GM21717 (cell line): ENCODE results near the gene OR52N1.
A peak's percentile ranks its signal among the peaks of the same experiment; 100 is the strongest.

ENCODE experiments used
- ATAC-seq: cut with Tn5 transposase; IDR thresholded peaks from one replicate; pipeline ENCODE4 v1.9.1; 2021; ENCODE audit warnings: mild to moderate bottlenecking, moderate library complexity; ENCODE audit not compliant: unreplicated experiment

Gene OR52N1

DNA sequence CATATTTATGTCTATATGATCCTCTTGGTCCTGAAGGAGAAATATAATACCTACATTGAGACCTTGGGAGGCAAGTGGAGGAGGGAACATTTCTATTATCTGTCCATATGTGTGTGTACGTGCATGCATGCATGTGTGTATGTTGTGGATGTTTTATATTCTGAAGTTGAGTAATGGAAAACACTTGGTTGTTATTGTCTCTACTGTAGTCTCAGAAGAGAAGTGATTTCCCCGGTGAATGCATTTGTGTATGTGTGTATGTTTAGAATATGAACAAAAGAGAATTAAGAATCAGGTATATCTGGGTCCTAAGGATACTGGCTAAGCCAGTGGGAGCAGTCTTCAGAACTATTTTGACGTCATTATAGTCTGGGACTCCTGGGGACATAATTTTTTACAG, at the start of gene OR52N1:
Gene OR52N1 (minus strand): TSS at position 101 of the 400 bp plus-strand sequence. CDS start 2,449 bp downstream, outside the sequence.
- no peak for ATAC-seq

DNA sequence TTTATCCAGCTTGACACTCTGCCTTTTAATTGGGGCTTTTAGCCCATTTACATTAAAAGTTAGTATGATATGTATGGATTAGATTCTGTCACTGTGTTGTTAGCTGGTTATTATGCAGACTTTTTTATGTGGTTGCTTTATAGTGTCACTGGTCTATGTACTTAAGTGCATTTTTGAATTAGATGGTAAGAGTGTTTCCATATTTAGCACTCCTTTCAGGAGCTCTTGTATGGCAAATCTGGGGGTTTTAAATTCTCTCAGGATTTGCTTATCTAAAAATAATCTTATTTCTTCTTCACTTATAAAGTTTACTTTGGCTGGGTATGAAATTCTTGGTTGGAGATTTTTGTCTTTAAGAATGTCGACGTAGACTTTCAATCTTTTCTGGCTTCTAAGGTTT, 46.6 kb upstream of the OR52N1 start:
- no peak for ATAC-seq

DNA sequence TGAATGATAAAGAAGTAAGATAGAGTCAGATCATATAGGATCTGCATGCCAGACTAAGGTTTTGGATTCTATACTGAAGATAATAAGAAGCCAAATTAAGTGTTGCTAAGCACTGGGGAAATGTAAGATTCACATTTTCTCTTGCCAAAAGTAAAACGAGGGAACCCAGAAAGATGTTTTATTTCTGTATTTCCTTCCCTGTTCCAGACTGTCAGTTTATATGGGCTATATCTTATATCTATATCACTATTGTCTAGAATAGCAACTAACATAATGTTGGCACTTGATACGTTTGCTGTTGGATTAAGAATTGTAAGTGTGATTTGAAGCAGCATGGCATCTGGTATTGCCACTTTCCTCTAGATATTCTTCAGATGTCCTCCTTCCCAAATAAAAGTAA, 42.4 kb upstream of the OR52N1 start:
- no peak for ATAC-seq

DNA sequence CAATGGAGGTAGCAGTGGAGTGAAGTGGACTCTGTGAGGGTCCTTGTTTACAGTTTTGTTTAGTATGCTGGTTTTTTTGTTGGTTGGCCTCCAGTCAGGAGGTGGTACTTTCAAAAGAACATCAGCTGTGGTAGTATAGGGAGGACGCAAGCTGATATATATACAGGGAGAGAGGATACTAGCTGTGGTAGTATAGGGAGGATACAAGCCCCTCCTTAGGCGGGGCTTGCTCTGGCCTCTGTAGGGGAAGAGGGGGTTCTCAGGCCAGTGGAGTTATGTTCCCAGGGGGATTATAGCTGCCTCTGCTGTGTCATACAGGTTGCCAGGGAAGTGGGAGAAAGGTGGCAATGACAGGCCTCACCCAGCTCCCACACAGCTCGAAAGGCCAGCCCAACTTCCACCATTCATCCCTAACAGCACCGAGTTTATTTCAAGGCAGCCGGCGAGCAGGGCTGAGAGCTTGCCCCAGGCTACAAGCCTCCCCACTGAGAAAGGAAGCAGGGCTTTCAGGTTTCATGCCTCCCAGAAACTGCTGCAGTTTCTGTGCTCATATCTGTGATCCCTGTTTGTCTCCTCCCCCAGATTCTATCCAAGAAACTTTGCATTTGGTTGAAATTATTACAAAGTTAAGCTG, 40.2 kb upstream of the OR52N1 start:
- no peak for ATAC-seq

DNA sequence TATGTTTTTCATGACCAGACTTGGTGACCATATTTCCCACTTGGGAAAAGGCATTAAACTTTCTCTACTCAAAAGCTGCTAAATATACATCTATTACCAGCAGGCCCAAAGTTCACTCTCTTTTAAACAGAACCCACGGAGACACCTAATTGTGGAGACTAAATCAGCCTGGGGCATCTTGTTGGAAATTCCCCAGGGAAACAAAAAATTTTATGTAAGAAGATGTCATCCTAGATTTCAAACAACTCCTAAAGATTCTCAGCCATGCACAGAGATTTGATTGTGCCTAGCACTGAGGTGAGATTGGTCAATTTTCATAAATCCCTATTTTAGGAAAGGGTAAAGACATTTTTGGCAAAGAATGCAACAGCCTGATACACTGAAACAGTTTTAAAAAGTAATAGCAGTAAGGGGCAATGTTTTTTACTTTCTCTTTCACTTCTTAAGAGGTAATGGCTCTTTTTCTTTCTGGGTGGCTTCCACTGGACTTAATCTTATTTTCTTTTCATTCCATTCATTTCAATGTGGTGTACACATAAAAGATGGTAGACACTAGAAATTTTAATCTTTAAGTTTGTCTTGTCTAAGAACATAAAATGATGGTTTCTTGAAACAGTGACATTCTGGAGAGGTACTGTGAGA, 27.3 kb upstream of the OR52N1 start:
- no peak for ATAC-seq

DNA sequence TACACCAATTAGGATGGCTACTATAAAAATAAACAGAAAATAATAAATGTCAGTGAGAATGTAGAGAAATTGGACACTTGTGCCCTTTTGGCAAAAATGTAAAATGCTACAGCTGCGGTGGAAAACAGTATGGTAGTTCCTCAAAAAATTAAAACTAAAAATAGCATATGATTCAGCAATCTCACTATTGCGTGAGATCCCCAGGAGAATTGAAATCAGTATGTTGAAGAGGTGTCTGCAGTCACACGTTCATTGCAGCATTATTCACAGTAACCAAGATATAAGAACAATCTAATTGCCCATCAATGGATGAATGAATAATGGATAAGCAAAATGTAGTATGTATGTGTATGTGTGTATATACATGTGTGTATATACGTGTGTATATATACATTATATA, 24.5 kb upstream of the OR52N1 start:
- no peak for ATAC-seq

DNA sequence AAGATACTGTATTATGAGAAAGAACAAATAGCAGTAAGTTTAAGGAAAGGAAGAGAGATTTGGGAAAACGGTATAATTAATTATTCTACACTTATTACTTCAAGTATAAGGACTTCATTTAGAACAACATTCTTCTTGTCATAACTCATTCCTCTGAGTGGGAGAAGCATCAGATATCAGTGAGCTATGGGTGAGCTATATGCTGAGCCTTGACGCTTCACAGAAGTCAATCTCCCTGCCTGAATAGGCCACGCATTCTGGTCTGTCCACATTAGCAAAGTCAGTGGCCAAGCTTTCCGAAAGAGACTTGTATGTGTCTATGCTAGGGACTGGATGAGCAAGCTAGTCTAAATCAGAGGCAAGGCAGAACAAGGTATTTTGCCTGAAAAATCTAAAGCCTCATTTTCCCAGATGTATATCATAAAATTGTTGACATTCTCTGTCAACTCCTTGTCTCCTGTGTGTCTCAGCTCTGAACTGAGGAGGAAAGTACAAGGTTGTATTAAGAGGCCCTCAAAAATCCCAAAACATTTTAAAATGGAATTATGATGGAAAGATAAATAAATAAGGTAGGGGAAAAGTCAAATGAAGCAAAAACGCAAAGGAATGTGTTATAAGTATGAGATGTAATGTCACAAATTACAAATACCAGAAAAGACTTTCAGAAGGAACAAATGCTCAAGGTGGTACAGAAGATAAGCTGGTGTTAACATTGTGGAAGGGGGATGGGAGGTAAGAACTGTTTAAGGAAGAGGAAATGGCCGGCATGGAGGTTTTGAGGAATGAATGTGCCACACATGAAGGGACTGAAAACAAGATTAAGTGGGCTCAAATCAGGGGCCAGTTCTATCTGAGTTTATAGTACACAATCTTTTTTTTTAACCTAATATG, 19.1 kb upstream of the OR52N1 start:
- no peak for ATAC-seq

DNA sequence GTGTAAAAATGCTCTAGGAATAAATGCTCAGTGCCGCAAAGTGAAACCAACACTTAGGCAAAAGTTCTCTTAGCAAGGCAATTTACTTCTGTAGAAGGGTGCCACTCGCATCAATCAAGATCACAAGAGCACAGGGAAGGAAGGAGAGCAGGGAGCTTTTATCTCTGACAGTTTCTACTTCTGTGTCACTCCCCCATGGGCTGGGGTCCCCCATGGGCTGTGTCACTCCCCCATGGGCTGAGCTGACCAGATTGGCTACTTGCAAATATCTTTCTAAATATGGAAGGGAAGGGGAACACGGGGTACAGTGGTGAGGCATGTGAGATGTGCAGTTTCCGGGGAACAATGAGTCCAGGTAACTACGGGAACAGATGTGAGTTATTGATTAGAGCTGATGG, 18.1 kb upstream of the OR52N1 start:
- ATAC-seq: peak; percentile 32

DNA sequence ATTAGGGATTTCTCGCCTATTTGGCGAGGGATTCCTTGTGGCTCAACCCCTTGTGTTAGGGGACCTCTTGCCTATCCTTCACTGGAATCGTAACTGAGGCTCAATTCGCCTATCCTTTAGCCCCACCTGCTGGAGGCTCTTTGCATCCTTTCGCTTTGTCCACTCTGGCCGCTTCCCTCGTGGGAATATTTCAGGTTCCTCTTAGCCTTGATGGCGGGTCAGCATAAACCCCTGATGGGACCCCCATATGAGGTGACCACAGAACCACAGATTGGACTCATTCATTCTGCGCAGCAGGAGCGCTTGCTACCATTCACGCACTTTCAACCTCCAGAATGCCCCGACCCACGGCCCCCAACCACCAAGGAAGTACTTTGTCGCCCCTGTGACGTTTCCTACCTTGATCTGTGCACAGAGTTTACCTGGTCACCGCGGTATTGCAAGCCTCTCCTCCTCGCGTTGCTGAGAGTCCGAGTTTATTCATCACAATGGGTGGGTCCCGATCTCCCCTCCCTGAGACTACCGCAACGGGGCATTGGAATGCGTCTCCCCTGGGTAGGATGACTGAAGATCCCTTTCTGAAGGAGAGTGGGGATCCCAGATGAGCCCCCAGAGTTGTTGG, 17.5 kb upstream of the OR52N1 start, which contains the start of gene OR52N2:
Gene OR52N2 (plus strand): TSS at position 425 of the 622 bp plus-strand sequence. CDS start 11,412 bp downstream, outside the sequence.
- peak; percentile 94 for ATAC-seq

DNA sequence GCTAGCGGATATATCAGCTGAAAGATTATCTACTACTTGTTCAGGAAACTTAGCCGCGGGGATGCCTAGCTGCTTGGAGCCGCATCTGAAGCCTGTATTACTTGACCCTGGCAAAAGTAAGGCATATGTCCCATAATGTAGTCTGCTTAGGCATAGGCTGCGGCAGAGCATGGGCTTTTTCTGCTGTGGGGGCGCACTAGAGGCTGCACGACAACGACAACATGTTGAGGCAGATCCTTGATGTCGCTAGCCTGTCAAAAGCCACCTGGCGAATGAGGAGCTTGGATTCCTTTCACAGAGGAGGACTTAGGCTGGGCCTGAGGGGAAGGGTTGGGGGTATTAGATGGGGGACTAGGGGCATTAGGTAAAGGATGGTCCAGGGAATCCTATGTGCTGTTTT, 16.5 kb upstream of the OR52N1 start:
- peak; percentile 34 for ATAC-seq

DNA sequence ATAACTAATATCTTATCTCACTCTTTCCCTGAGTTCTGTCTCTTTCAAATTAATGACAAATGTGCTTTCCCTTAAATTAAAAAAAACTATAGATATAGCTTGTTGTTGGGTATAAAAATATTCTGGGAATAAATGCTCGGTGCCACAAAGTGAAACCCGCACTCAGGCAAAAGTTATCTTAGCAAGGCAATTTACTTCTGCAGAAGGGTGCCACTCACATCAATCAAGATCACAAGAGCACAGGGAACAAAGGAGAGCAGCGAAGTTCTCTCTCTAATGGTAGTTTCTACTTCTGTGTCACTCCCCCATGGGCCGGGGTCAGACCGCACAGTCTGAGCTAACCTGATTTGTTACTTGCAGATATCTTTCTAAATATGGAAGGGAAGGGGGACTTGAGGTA, 12.9 kb upstream of the OR52N1 start:
- no peak for ATAC-seq

DNA sequence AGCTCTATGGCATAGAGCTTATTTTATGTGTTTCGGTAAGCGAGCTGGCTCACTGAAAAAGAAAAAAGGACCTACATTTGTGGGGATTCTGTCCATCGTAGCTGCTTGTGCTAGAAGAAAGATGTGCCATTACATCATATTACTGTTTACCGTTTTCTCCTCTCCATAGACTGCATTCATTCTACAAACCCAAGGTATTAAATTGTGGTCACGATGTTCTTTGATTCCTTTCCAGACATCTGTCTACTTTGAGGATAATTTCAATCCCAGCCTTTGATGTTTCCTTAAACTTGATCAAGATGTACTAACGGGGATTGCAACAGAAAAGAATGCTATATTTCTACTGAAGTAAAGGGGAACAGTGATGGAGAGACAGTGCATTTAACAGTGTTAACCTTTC, 5.5 kb upstream of the OR52N1 start:
- ATAC-seq: no peak

DNA sequence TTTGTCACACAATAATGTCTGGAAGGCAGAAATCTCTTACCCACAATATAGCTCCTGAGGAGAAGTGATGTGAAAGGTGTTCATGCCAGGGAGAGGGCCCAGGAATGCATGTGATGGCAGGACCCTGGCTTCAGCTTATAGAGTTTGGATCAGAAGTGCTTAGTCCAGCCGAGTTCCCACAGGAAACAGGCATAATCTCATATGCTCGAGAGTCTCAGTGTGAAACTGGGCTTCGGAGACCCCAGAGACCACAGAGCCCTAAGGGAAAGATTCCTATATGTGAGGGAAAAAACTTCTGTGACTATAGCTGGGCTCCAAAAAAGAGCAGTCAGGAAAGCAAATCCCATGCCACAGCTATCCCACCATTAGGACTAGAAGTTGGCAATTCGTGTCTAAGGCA, 7.8 kb downstream of the OR52N1 start, which contains the start of gene OR52N5:
Gene OR52N5 (minus strand): TSS at position 101 of the 400 bp plus-strand sequence. CDS start 4,721 bp downstream, outside the sequence.
- no peak for ATAC-seq

DNA sequence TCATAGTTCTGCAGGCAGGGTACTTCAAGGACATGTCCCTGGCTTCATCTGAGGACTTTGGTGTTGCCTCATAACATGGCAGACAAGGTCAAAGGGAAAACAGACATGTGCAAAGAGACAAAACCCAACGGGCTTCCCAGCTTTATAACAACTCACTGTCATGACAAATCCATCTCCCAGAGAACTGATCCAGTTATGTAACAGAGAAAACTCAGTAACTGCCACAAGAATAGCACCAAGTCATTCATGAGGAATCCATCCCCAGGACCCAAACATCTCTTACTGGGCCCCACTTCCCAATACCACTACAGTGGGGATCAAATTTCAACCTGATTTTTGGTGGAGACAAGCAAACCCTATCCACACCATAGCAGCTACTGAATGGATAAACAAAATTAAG, 24.0 kb downstream of the OR52N1 start:
- no peak for ATAC-seq

DNA sequence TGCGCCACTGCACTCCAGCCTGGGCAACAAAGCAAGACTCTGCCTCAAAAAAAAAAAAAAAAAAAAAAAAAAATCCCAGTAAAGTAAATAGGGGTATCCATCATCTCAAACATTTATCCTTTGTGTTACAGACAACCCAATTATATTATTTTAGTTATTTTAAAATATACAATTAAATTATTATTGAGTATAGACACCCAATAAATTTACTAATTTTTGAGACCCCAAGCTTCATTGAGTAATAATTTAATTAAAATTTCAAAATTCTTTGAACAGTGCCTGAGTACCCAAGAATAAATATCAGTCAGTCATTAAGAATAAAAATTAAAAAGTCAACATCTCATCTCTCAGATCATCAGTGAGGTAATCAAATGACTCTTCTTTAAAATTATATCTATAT, 37.1 kb downstream of the OR52N1 start, which contains the start of gene OR52N4:
Gene OR52N4 (plus strand): TSS at position 301 of the 400 bp plus-strand sequence. CDS start 498 bp downstream, outside the sequence.
- no peak for ATAC-seq

DNA sequence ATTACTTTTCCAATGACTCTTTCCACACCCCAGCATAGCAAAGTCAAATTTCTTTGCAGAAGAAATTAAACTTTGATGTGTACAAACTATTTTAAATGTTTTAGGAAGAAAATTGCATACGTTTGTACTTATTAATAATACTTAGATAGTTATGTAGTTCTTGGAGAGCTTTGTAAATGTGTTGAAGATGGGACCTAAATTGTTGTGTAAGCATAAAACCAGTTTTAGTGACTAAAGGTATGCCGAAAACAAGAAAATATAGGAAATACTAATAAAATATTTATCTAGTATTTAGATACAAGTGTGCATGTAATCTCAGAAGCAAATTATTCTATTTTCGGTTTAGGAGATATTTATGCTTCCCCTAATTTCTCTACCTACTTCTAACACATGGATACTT, 41.2 kb downstream of the OR52N1 start:
- ATAC-seq: no peak

DNA sequence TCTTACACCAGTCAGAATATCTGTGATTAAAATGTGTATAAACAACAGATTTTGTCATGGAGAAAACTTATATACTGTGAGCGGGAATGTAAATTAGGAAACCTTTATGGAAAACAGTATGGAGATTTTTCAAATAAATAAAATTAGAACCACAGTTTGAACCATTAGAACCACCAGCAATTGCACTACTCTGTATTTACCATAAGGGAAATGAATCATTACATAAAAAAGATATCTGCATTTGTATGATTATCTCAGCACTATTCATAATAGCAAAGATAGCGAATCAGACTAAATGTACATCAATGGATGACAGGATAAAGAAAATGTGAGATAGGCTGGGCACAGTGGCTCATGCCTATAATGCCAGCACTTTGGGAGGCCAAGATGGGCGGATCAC, 44.5 kb downstream of the OR52N1 start:
- no peak for ATAC-seq

DNA sequence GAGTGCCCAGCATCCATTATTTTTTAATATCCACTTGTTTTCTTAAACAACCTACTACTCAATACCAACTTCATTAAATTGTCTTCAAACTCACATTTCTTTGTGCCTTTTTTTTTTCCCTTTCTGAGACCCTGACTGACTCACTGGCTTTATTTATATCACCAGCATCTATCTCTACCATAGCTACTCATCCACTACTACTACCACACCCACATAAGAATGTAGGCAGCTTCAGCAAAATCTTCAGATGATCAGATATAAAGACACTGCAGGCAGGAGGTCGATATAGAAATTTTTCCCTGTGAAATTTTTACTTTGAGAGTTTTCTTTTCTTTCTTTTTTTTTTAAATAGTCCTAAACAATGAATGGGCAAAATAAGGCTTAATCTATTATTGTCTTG, 52.6 kb downstream of the OR52N1 start:
- ATAC-seq: no peak

DNA sequence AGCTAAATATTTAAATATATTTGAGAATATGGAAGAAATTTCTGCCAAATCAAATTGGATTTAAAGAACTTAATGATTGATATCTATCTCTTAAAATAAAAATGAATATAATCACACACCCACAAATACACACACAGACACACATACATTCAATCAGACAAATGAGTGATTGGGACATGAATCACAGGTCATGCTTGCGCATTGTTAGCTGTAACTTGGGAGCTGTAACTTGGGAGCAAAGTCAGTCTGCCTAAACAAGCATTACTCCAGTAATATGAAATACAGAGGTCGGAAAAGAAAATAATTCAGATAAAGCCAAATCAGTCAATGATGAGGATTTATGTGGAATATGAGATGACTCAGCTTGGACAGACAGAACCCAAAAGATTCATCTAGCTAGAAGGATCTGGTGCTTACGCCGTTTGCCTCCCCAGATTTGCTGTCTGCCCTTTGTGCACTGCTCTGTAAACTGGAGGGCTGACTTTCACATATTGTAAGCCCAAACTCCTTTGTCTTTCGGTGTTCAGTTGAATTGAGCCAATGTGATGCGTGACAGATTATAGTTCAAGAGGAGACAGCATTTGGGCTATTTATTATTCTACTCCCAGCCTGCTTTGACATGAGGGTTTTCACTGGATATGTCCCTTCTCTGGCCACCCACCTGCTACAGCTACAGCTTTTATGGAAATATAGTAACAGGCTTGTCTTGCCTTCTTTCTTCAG, 53.2 kb downstream of the OR52N1 start:
- ATAC-seq: no peak

DNA sequence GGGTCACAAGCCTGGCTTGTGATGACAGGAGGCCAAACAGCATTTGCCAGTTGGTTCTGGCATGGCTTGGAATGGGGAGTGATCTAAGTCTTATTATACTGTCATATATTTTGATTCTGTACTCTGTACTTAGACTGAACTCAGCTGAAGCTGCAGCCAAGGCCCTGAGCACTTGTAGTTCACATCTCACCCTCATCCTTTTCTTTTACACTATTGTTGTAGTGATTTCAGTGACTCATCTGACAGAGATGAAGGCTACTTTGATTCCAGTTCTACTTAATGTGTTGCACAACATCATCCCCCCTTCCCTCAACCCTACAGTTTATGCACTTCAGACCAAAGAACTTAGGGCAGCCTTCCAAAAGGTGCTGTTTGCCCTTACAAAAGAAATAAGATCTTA, 54.0 kb downstream of the OR52N1 start:
- ATAC-seq: no peak
